H1 (cell line): ENCODE measurements around the gene F11R.

ENCODE experiments used
- CREB1 ChIP-seq: IDR thresholded peaks from 2 replicates; pipeline ENCODE4 v1.6.1; 2012; ENCODE audit warnings: inconsistent platforms
- TAF1 ChIP-seq: IDR thresholded peaks from 2 replicates; pipeline ENCODE4 v1.6.1; 2011; ENCODE audit warnings: mild to moderate bottlenecking, low read depth, low read length
- ZNF274 ChIP-seq: IDR thresholded peaks from 2 replicates; pipeline ENCODE4 v1.7.0; 2012; ENCODE audit warnings: low read length, borderline replicate concordance; ENCODE audit errors: extremely low read depth
- TF ChIP-seq, protein P1 (sequence below), 3 experiments: IDR thresholded peaks; 1 replicate in 2 of 3; 2 replicates in 1 of 3; pipeline versions ENCODE4 v1.5.1 to v1.6.1; 2011; ENCODE audit warnings: low read length in 3 of 3, mild to moderate bottlenecking in 3 of 3, inconsistent platforms in 2 of 3, low read depth in 1 of 3, moderate library complexity in 1 of 3; ENCODE audit not compliant: insufficient read depth in 1 of 3; ENCODE audit errors: control extremely low read depth in 1 of 3

DNA sequence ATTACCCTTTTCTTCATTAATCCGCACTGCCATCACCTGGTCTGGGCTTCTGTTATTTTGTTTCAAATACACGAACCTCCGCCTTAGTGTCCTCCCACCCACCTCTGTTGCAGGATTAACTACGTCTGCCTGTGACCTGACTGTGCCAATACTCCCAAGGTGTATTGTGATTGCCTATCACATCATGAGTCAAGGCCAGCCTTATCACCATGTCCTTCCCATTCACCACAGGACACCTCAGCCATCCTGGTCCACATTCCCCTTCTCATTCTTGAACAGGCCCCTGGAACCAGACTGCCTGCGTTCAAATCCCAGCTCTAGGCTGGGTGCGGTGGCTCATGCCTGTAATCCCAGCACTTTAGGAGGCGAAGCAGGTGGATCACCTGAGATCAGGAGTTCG lies 14.4 kb downstream of the F11R start:
- TF ChIP-seq ZNF274 (no peak), TAF1 (no peak), CREB1 (no peak)
- TF ChIP-seq, protein P1, sequence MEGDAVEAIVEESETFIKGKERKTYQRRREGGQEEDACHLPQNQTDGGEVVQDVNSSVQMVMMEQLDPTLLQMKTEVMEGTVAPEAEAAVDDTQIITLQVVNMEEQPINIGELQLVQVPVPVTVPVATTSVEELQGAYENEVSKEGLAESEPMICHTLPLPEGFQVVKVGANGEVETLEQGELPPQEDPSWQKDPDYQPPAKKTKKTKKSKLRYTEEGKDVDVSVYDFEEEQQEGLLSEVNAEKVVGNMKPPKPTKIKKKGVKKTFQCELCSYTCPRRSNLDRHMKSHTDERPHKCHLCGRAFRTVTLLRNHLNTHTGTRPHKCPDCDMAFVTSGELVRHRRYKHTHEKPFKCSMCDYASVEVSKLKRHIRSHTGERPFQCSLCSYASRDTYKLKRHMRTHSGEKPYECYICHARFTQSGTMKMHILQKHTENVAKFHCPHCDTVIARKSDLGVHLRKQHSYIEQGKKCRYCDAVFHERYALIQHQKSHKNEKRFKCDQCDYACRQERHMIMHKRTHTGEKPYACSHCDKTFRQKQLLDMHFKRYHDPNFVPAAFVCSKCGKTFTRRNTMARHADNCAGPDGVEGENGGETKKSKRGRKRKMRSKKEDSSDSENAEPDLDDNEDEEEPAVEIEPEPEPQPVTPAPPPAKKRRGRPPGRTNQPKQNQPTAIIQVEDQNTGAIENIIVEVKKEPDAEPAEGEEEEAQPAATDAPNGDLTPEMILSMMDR (IDR thresholded peaks at IDR 0.05; ENCODE audit: control extremely low read depth in 1 of 3, insufficient read depth in 1 of 3, low read depth in 1 of 3, low read length in 3 of 3): no peak
